K562 (cell line): ENCODE results near the gene ZDHHC17.

Source experiments
- ARNT ChIP-seq, 2 experiments: fragments of 450-650 bp; IDR thresholded peaks; 2 replicates each; pipeline ENCODE4 v1.6.1; 2016; ENCODE audit warnings: mild to moderate bottlenecking in 1 of 2
- CTBP1 ChIP-seq: fragments of 450-650 bp; IDR thresholded peaks from 2 replicates; pipeline ENCODE4 v1.6.1; 2016; ENCODE audit warnings: borderline replicate concordance
- CTCF ChIP-seq, 3 experiments: IDR thresholded peaks in 2 of 3; conservative IDR thresholded peaks in 1 of 3; 2 replicates each; pipeline ENCODE4 v1.5.1; 2011 to 2012; ENCODE audit warnings: low read length in 3 of 3, mild to moderate bottlenecking in 3 of 3, control low read depth in 2 of 3, improper control_type of control experiment in 1 of 3, inconsistent platforms in 1 of 3, low read depth in 1 of 3, mixed read lengths in 1 of 3, moderate library complexity in 1 of 3; ENCODE audit not compliant: insufficient read depth in 2 of 3
- EP300 ChIP-seq: IDR thresholded peaks from 2 replicates; pipeline ENCODE4 v1.6.1; 2012; ENCODE audit warnings: low read length, improper control_type of control experiment
- FOXJ3 ChIP-seq: sonication (generic); formaldehyde crosslinking; IDR thresholded peaks from 2 replicates; pipeline ENCODE4 v1.4.0; 2020; ENCODE audit warnings: mild to moderate bottlenecking, missing genetic modification reagents
- HDGF ChIP-seq: fragments of 450-650 bp; IDR thresholded peaks from 2 replicates; pipeline ENCODE4 v1.6.1; 2016
- MTA2 ChIP-seq: fragments of 450-650 bp; IDR thresholded peaks from 2 replicates; pipeline ENCODE4 v1.6.1; 2016; ENCODE audit warnings: low read depth
- POLR2AphosphoS5 ChIP-seq: IDR thresholded peaks from 2 replicates; pipeline ENCODE4 v1.6.1; 2011; ENCODE audit warnings: mild to moderate bottlenecking, low read depth, low read length, moderate library complexity; ENCODE audit not compliant: control insufficient read depth, insufficient read depth
- PPARD ChIP-seq: fragments of 250-450 bp; sonication (Bioruptor Pico); IDR thresholded peaks from 2 replicates; pipeline ENCODE4 v1.8.0; 2022; ENCODE audit warnings: inconsistent platforms, mild to moderate bottlenecking, moderate library complexity
- RHOXF2B ChIP-seq: fragments of 250-450 bp; sonication (Bioruptor Pico); conservative IDR thresholded peaks from 2 replicates; pipeline ENCODE4 v1.5.1; 2021
- SP1 ChIP-seq: sonication (generic); formaldehyde crosslinking; IDR thresholded peaks from 2 replicates; pipeline ENCODE4 v1.8.1; 2022; ENCODE audit warnings: mild to moderate bottlenecking, missing genetic modification reagents
- ZHX1 ChIP-seq: fragments of 150-350 bp; conservative IDR thresholded peaks from 2 replicates; pipeline ENCODE4 v1.6.1; 2014; ENCODE audit warnings: low read length
- ZNF639 ChIP-seq, 2 experiments: fragments of 200-800 bp in 1 of 2; sonication (Bioruptor generic) in 1 of 2; sonication (generic) in 1 of 2; formaldehyde crosslinking in 1 of 2; IDR thresholded peaks in 1 of 2; conservative IDR thresholded peaks in 1 of 2; 2 replicates each; pipeline versions ENCODE4 v1.5.0 to v1.6.1; 2016 to 2020; ENCODE audit warnings: missing compliant biosample characterization in 1 of 2, missing genetic modification characterization in 1 of 2, missing genetic modification reagents in 1 of 2

GRCh38 chr12:76898442-76898841, 134.5 kb downstream of the ZDHHC17 start:
- TF ChIP-seq PPARD (no peak), HDGF (no peak), ARNT (IDR thresholded peaks at IDR 0.05) (no peak), SP1 (CRISPR knock-in tag) (no peak), ZNF639 (CRISPR knock-in tag; conservative IDR thresholded peaks at IDR 0.05 in 1 of 2, IDR thresholded peaks at IDR 0.05 in 1 of 2) (no peak), CTCF (IDR thresholded peaks at IDR 0.05 in 2 of 3, conservative IDR thresholded peaks at IDR 0.05 in 1 of 3; ENCODE audit: insufficient read depth in 2 of 3, low read depth in 1 of 3, low read length in 3 of 3) (no peak), EP300 (no peak), FOXJ3 (CRISPR knock-in tag) (no peak), MTA2 (no peak), POLR2AphosphoS5 (no peak), ZHX1 (no peak), CTBP1 (no peak), RHOXF2B (CRISPR knock-in tag) (no peak)
